Fibroblast of lung (primary cell): ENCODE data around the gene MACROD2. TPM values are rescaled to one million over a fixed set of nuclear protein-coding genes. Genes with fewer than 3 reads are reported as not detected.
A peak's percentile ranks its signal among the peaks of the same experiment; 100 is the strongest.

Experiments used
- DNase-seq, 2 donors: peaks; one replicate each; pipeline versions ENCODE4 v3.0.0 to v3.0.0-alpha.2; 2010; ENCODE audit warnings: low read depth in 2 of 2
- H2AFZ ChIP-seq: 2 replicates; pipeline ENCODE4 v1.5.1; 2012; ENCODE audit warnings: low read length, control low read depth, inconsistent platforms
- H3K27ac ChIP-seq: 2 replicates; pipeline ENCODE4 v1.5.1; 2011; ENCODE audit warnings: low read length, control low read depth; ENCODE audit not compliant: insufficient read depth
- H3K27me3 ChIP-seq: 2 replicates; pipeline ENCODE4 v1.5.1; 2011; ENCODE audit warnings: mild to moderate bottlenecking, low read length; ENCODE audit not compliant: control insufficient read depth, insufficient read depth
- H3K36me3 ChIP-seq: 2 replicates; pipeline ENCODE4 v1.5.1; 2011; ENCODE audit warnings: low read length; ENCODE audit not compliant: control insufficient read depth, insufficient read depth
- H3K4me1 ChIP-seq: 2 replicates; pipeline ENCODE4 v1.5.1; 2011; ENCODE audit warnings: low read length; ENCODE audit not compliant: control insufficient read depth, insufficient read depth; ENCODE audit errors: extremely low read depth
- H3K4me2 ChIP-seq: 2 replicates; pipeline ENCODE4 v1.5.1; 2011; ENCODE audit warnings: low read length, control low read depth; ENCODE audit not compliant: insufficient read depth; ENCODE audit errors: extremely low read depth
- H3K4me3 ChIP-seq, 4 experiments: fragments of 200-600 bp in 1 of 4; sonication (generic) in 1 of 4; replicated peaks in 1 of 4; 2 replicates each; pipeline ENCODE4 v1.5.1; 2011 to 2016; ENCODE audit warnings: low read length in 4 of 4, low read depth in 3 of 4, mild to moderate bottlenecking in 3 of 4, control low read depth in 2 of 4, inconsistent platforms in 1 of 4, mixed read lengths in 1 of 4; ENCODE audit not compliant: insufficient read depth in 1 of 4; ENCODE audit errors: control extremely low read depth in 1 of 4
- H3K79me2 ChIP-seq: 2 replicates; pipeline ENCODE4 v1.5.1; 2012; ENCODE audit warnings: mild to moderate bottlenecking, low read length, inconsistent platforms; ENCODE audit not compliant: control insufficient read depth, insufficient read depth
- H3K9ac ChIP-seq: 2 replicates; pipeline ENCODE4 v1.5.1; 2011; ENCODE audit warnings: mild to moderate bottlenecking, low read length, control low read depth; ENCODE audit not compliant: insufficient read depth
- H3K9me3 ChIP-seq: 2 replicates; pipeline ENCODE4 v1.5.1; 2012; ENCODE audit warnings: low read depth, low read length; ENCODE audit not compliant: control insufficient read depth, insufficient read depth
- H4K20me1 ChIP-seq: 2 replicates; pipeline ENCODE4 v1.5.1; 2011; ENCODE audit warnings: low read length; ENCODE audit not compliant: control insufficient read depth, insufficient read depth; ENCODE audit errors: extremely low read depth
- CTCF ChIP-seq, 2 donors: IDR thresholded peaks in 1 of 2; conservative IDR thresholded peaks in 1 of 2; 1 replicate in 1 of 2; 2 replicates in 1 of 2; pipeline ENCODE4 v1.5.1; 2011 to 2012; ENCODE audit warnings: low read length in 2 of 2, control low read depth in 1 of 2, inconsistent platforms in 1 of 2, low read depth in 1 of 2, mild to moderate bottlenecking in 1 of 2
- EZH2 ChIP-seq: IDR thresholded peaks from 2 replicates; pipeline ENCODE4 v1.5.1; 2012; ENCODE audit warnings: low read length, control low read depth, mild to moderate bottlenecking; ENCODE audit errors: missing control alignments
- polyA plus RNA-seq, 2 donors: library from polyadenylated mRNA; depleted of rRNA in 1 of 2; stranded (reverse) in 1 of 2; unstranded in 1 of 2; fragments of >200 nt; gene quantifications; 2 replicates each; pipeline ENCODE4 v1.2.1, GENCODE V29; 2011 to 2012; ENCODE audit warnings: missing spikeins in 1 of 2
- total RNA-seq: library from RNA; depleted of rRNA; stranded (reverse); fragments of >200 nt; gene quantifications from 2 replicates; pipeline ENCODE4 v1.2.1, GENCODE V29; 2014

Gene MACROD2
- total and polyA plus RNA-seq, 2 donors (not counting 1 experiment from before 2014, with no cell fraction given), result 0.54 to 1.7 TPM

- no peaks in the 10 kb centered on the region for H4K20me1 ChIP-seq
- H3K27me3 ChIP-seq, result no peaks in the 10 kb centered on the region
- H3K9ac ChIP-seq, result no peak overlapping the region
- no peaks in the 10 kb centered on the region for H3K79me2 ChIP-seq
- no peak overlapping the region for H3K27ac ChIP-seq
- H3K4me1 ChIP-seq, result no peaks in the 10 kb centered on the region
- no peaks in the 10 kb centered on the region for H3K9me3 ChIP-seq
- DNase-seq, result peak; percentile 39 to 73
- no peak overlapping the region for H2AFZ ChIP-seq
- H3K4me3 ChIP-seq, result no peak overlapping the region
- no peak overlapping the region for H3K4me2 ChIP-seq
- no peak for TF ChIP-seq CTCF (conservative IDR thresholded peaks at IDR 0.05 in 1 of 2, IDR thresholded peaks at IDR 0.05 in 1 of 2; ENCODE audit: low read depth in 1 of 2, low read length in 2 of 2)
- no peak for TF ChIP-seq EZH2
- no peaks in the 10 kb centered on the region for H3K36me3 ChIP-seq
Measured at GRCh38 chr20:14142964-14143627, 147.8 kb downstream of the MACROD2 start.

GRCh38 chr20:14148042-14148441, 152.7 kb downstream of the MACROD2 start:
- Histone ChIP-seq H3K4me1 (no peaks in the 10 kb centered on the region), H3K4me2 (no peak overlapping the region)
- peak; percentile 15 to 64 for DNase-seq

GRCh38 chr20:14155361-14155760, 160.0 kb downstream of the MACROD2 start:
- H3K4me3 ChIP-seq, result no peak overlapping the region
- no peak overlapping the region for H3K9ac ChIP-seq
- no peak for DNase-seq
- H3K4me2 ChIP-seq, result no peak overlapping the region
- H3K4me1 ChIP-seq, result no peaks in the 10 kb centered on the region
- H4K20me1 ChIP-seq, result no peaks in the 10 kb centered on the region
- H2AFZ ChIP-seq, result no peak overlapping the region
- H3K27ac ChIP-seq, result no peak overlapping the region
- no peaks in the 10 kb centered on the region for H3K79me2 ChIP-seq
- TF ChIP-seq CTCF (conservative IDR thresholded peaks at IDR 0.05 in 1 of 2, IDR thresholded peaks at IDR 0.05 in 1 of 2; ENCODE audit: low read depth in 1 of 2, low read length in 2 of 2), result no peak
- TF ChIP-seq EZH2, result no peak
- H3K27me3 ChIP-seq, result no peaks in the 10 kb centered on the region
- no peaks in the 10 kb centered on the region for H3K36me3 ChIP-seq
- H3K9me3 ChIP-seq, result no peaks in the 10 kb centered on the region

More at GRCh38 chr20:14148042-14148441, 152.7 kb downstream of the MACROD2 start:
- no peak overlapping the region for H3K9ac ChIP-seq
- H3K4me3 ChIP-seq, result no peak overlapping the region
- H3K79me2 ChIP-seq, result no peaks in the 10 kb centered on the region
- H2AFZ ChIP-seq, result no peak overlapping the region
- no peaks in the 10 kb centered on the region for H3K27me3 ChIP-seq
- no peak overlapping the region for H3K27ac ChIP-seq
- TF ChIP-seq CTCF (conservative IDR thresholded peaks at IDR 0.05 in 1 of 2, IDR thresholded peaks at IDR 0.05 in 1 of 2; ENCODE audit: low read depth in 1 of 2, low read length in 2 of 2) (no peak), EZH2 (no peak)
- H3K9me3 ChIP-seq, result no peaks in the 10 kb centered on the region
- H4K20me1 ChIP-seq, result no peaks in the 10 kb centered on the region
- no peaks in the 10 kb centered on the region for H3K36me3 ChIP-seq
